GM23248 (cell line): Measurements from ENCODE around the gene FAM25A. TPM values are rescaled to one million over a fixed set of nuclear protein-coding genes. Genes with fewer than 3 reads are reported as not detected.
"Not testable (repeated sequence)": the region's sequence is repeated elsewhere in the genome, so short reads cannot be mapped to it uniquely, and the experiment has no call there.

ENCODE experiments used
- DNase-seq: peaks from one replicate; pipeline ENCODE4 v3.0.0-alpha.2; 2015
- H2AFZ ChIP-seq: fragments of 200-600 bp; sonication (generic); 2 replicates; pipeline ENCODE4 v1.6.1; 2016; ENCODE audit warnings: antibody characterized with exemption
- H3F3A ChIP-seq: fragments of 200-600 bp; sonication (generic); 2 replicates; pipeline ENCODE4 v1.6.1; 2016; ENCODE audit warnings: mild to moderate bottlenecking, antibody characterized with exemption, mixed run types; ENCODE audit not compliant: insufficient read depth
- H3K27ac ChIP-seq: fragments of 200-600 bp; sonication (generic); 2 replicates; pipeline ENCODE4 v1.5.1; 2016; ENCODE audit warnings: mild to moderate bottlenecking
- H3K27me3 ChIP-seq: fragments of 200-600 bp; sonication (generic); replicated peaks from 2 replicates; pipeline ENCODE4 v1.6.1; 2016; ENCODE audit warnings: mild to moderate bottlenecking; ENCODE audit not compliant: insufficient read depth
- H3K36me3 ChIP-seq: fragments of 200-600 bp; sonication (generic); 2 replicates; pipeline ENCODE4 v1.6.1; 2016; ENCODE audit warnings: low read depth, mild to moderate bottlenecking
- H3K4me1 ChIP-seq: fragments of 200-600 bp; sonication (generic); 2 replicates; pipeline ENCODE4 v1.6.1; 2016; ENCODE audit warnings: mild to moderate bottlenecking; ENCODE audit not compliant: insufficient read depth
- H3K4me2 ChIP-seq: fragments of 200-600 bp; sonication (generic); one replicate; pipeline ENCODE4 v1.6.1; 2016; ENCODE audit warnings: mild to moderate bottlenecking; ENCODE audit not compliant: unreplicated experiment
- H3K4me3 ChIP-seq: fragments of 200-600 bp; sonication (generic); 2 replicates; pipeline ENCODE4 v1.5.1; 2016; ENCODE audit warnings: mild to moderate bottlenecking
- H3K79me2 ChIP-seq: fragments of 200-600 bp; sonication (generic); 2 replicates; pipeline ENCODE4 v1.6.1; 2016; ENCODE audit warnings: mild to moderate bottlenecking; ENCODE audit not compliant: insufficient read depth
- H3K9ac ChIP-seq: fragments of 200-600 bp; sonication (generic); 2 replicates; pipeline ENCODE4 v1.6.1; 2016; ENCODE audit warnings: mild to moderate bottlenecking
- H3K9me2 ChIP-seq: fragments of 200-600 bp; sonication (generic); 2 replicates; pipeline ENCODE4 v1.6.1; 2016; ENCODE audit warnings: mixed run types, mild to moderate bottlenecking, moderate library complexity; ENCODE audit not compliant: insufficient read depth
- H3K9me3 ChIP-seq: fragments of 200-600 bp; sonication (generic); one replicate; pipeline ENCODE4 v1.6.1; 2017; ENCODE audit warnings: low read depth
- H4K20me1 ChIP-seq: fragments of 200-600 bp; sonication (generic); 2 replicates; pipeline ENCODE4 v1.6.0; 2016; ENCODE audit not compliant: insufficient read depth
- EZH2 ChIP-seq: fragments of 200-600 bp; sonication (generic); IDR thresholded peaks from 2 replicates; pipeline ENCODE4 v1.6.1; 2018; ENCODE audit warnings: antibody characterized with exemption, mild to moderate bottlenecking; ENCODE audit not compliant: insufficient read depth, poor library complexity, severe bottlenecking
- EZH2phosphoT487 ChIP-seq: fragments of 200-600 bp; sonication (generic); IDR thresholded peaks from 2 replicates; pipeline ENCODE4 v1.6.1; 2018; ENCODE audit warnings: antibody characterized with exemption, moderate library complexity, mild to moderate bottlenecking, low read depth; ENCODE audit not compliant: insufficient read depth
- whole genome bisulfite sequencing, 2 experiments: methylation state at CpG; one replicate each; pipeline ENCODE4 v1.1.6; 2015 to 2017; ENCODE audit warnings: low lambda C conversion rate in 2 of 2, low coverage in 1 of 2; ENCODE audit errors: missing lambda C conversion rate in 2 of 2; 5-methylcytosine and 5-hydroxymethylcytosine counted together
- in situ Hi-C: fragments of 300-500 bp; cut with MboI; formaldehyde crosslinking; loops from 2 replicates; pipeline ENCODE4 v1.15.0; 2020
- polyA plus RNA-seq: library from polyadenylated mRNA; unstranded; fragments of >200 nt; fragmentation: Nextera tagmentation; extraction: Ambion mirVana; gene quantifications from 2 replicates; pipeline ENCODE4 v1.2.1, GENCODE V29; 2016
- total RNA-seq: library from RNA; depleted of rRNA; stranded (reverse); fragments of >200 nt; shearing (Covaris generic); gene quantifications from 2 replicates; pipeline ENCODE4 v1.2.3, GENCODE V29; 2014

Gene FAM25A
- total and polyA plus RNA-seq, 2 experiments from 2014 or later: not detected

- Histone ChIP-seq H3K27ac (peak overlapping the region; percentile 22; the same call in 1 of the 2 replicates), H3K9me2 (no peaks in the 10 kb centered on the region), H3K9me3 (no peaks in the 10 kb centered on the region), H3K9ac (peak overlapping the region; percentile 27), H3K27me3 (no peaks in the 10 kb centered on the region), H3K79me2 (no peaks in the 10 kb centered on the region), H3K4me2 (peak overlapping the region; percentile 16), H4K20me1 (no peaks in the 10 kb centered on the region), H3F3A (peaks cover 7% of the 10 kb centered on the region; the same call in 1 of the 2 replicates), H2AFZ (0 out of 2 replicates have a peak overlapping the region, but pooled peaks have one; percentile 19), H3K36me3 (no peaks in the 10 kb centered on the region), H3K4me1 (peaks cover 29% of the 10 kb centered on the region), H3K4me3 (no peak overlapping the region)
- TF ChIP-seq EZH2: no peak
- TF ChIP-seq EZH2phosphoT487: no peak
- DNase-seq: peak; percentile 52
- 8 to 15% methylated on average over 3 of the region's 3 CpGs for WGBS, 2 experiments
- in situ Hi-C loops: no loop called here
Measured at GRCh38 chr10:86979977-86980448, 40.1 kb upstream of the FAM25A start.

GRCh38 chr10:86981020-86981419 is 39.1 kb upstream of the FAM25A start:
- 52 to 60% methylated on average over 6 of the region's 6 CpGs for WGBS, 2 experiments
- in situ Hi-C loops, H3F3A ChIP-seq, H3K4me3 ChIP-seq, H3K4me2 ChIP-seq, H3K9me2 ChIP-seq, H3K9ac ChIP-seq, H4K20me1 ChIP-seq, H3K79me2 ChIP-seq, DNase-seq, H2AFZ ChIP-seq, H3K36me3 ChIP-seq, H3K27ac ChIP-seq, H3K27me3 ChIP-seq, H3K9me3 ChIP-seq: not testable (repeated sequence)
- peaks cover 29% of the 10 kb centered on the region for H3K4me1 ChIP-seq

GRCh38 chr10:86981716-86982115 is 38.4 kb upstream of the FAM25A start:
- Histone ChIP-seq H3F3A (peaks cover 7% of the 10 kb centered on the region; the same call in 1 of the 2 replicates), H3K4me1 (peaks cover 29% of the 10 kb centered on the region), H4K20me1 (no peaks in the 10 kb centered on the region), H3K4me3 (no peak overlapping the region), H2AFZ (no peak overlapping the region), H3K9ac (no peak overlapping the region), H3K27me3 (no peaks in the 10 kb centered on the region), H3K79me2 (no peaks in the 10 kb centered on the region), H3K9me2 (no peaks in the 10 kb centered on the region), H3K36me3 (no peaks in the 10 kb centered on the region), H3K4me2 (no peak overlapping the region), H3K27ac (no peak overlapping the region), H3K9me3 (no peaks in the 10 kb centered on the region)
- in situ Hi-C loops: no loop called here
- no peak for DNase-seq
- TF ChIP-seq EZH2phosphoT487 (no peak), EZH2 (no peak)
- WGBS, 2 experiments: 85 to 93% methylated on average over 5 of the region's 5 CpGs

GRCh38 chr10:86984498-86984897 is 35.6 kb upstream of the FAM25A start:
- H3K36me3 ChIP-seq, H3K9me2 ChIP-seq, H3K27ac ChIP-seq, H3K9ac ChIP-seq, H4K20me1 ChIP-seq, H2AFZ ChIP-seq, H3K4me3 ChIP-seq, H3F3A ChIP-seq, in situ Hi-C loops, H3K27me3 ChIP-seq, H3K4me2 ChIP-seq, H3K79me2 ChIP-seq, H3K9me3 ChIP-seq, DNase-seq: not testable (repeated sequence)
- 83 to 84% methylated on average over 4 of the region's 4 CpGs for WGBS, 2 experiments
- peaks cover 10% of the 10 kb centered on the region for H3K4me1 ChIP-seq

GRCh38 chr10:86988520-86988919 is 31.6 kb upstream of the FAM25A start:
- H3K9ac ChIP-seq: no peak overlapping the region
- H3K79me2 ChIP-seq: no peaks in the 10 kb centered on the region
- H3K27me3 ChIP-seq: no peaks in the 10 kb centered on the region
- H3K27ac ChIP-seq: no peak overlapping the region
- H3K9me3 ChIP-seq: no peaks in the 10 kb centered on the region
- no peak overlapping the region for H3K4me2 ChIP-seq
- H3K36me3 ChIP-seq: no peaks in the 10 kb centered on the region
- no peak overlapping the region for H2AFZ ChIP-seq
- in situ Hi-C loops: no loop called here
- H3K4me1 ChIP-seq: 0 out of 2 replicates have a peak, but pooled peaks cover 6% of the 10 kb centered on the region
- H3K9me2 ChIP-seq: no peaks in the 10 kb centered on the region
- no peak overlapping the region for H3K4me3 ChIP-seq
- H3F3A ChIP-seq: no peaks in the 10 kb centered on the region
- 11 to 15% methylated on average over 1 of the region's 1 CpG for WGBS, 2 experiments
- TF ChIP-seq EZH2phosphoT487: no peak
- TF ChIP-seq EZH2: no peak
- DNase-seq: no peak
- no peaks in the 10 kb centered on the region for H4K20me1 ChIP-seq

- H3K9me3 ChIP-seq, H3F3A ChIP-seq, H3K36me3 ChIP-seq, H3K79me2 ChIP-seq, H3K9ac ChIP-seq, H3K27ac ChIP-seq, H3K27me3 ChIP-seq, H3K4me3 ChIP-seq, H3K4me1 ChIP-seq, H3K4me2 ChIP-seq, DNase-seq, H4K20me1 ChIP-seq, H3K9me2 ChIP-seq, in situ Hi-C loops, H2AFZ ChIP-seq: not testable (repeated sequence)
- WGBS, 2 experiments: 80% methylated on average over 5 to 12 of the region's 12 CpGs
Measured at GRCh38 chr10:86991362-86991761, 28.7 kb upstream of the FAM25A start.
